Fibroblast of lung (primary cell): ENCODE measurements around the gene HNRNPL.

Experiments used
- CTCF ChIP-seq, 2 donors: IDR thresholded peaks in 1 of 2; conservative IDR thresholded peaks in 1 of 2; 1 replicate in 1 of 2; 2 replicates in 1 of 2; pipeline ENCODE4 v1.5.1; 2011 to 2012; ENCODE audit warnings: low read length in 2 of 2, control low read depth in 1 of 2, inconsistent platforms in 1 of 2, low read depth in 1 of 2, mild to moderate bottlenecking in 1 of 2
- EZH2 ChIP-seq: IDR thresholded peaks from 2 replicates; pipeline ENCODE4 v1.5.1; 2012; ENCODE audit warnings: low read length, control low read depth, mild to moderate bottlenecking; ENCODE audit errors: missing control alignments

- no peak for TF ChIP-seq CTCF (conservative IDR thresholded peaks at IDR 0.05 in 1 of 2, IDR thresholded peaks at IDR 0.05 in 1 of 2; ENCODE audit: low read depth in 1 of 2, low read length in 2 of 2)
- TF ChIP-seq EZH2, result no peak
These were observed 43.1 kb upstream of the HNRNPL start for GRCh38 chr19:38892841-38893240.
